PFSK-1 (cell line): ENCODE measurements around the gene SLCO3A1.

ENCODE experiments used
- FOXP2 ChIP-seq: optimal IDR thresholded peaks from 2 replicates; pipeline ENCODE3; 2011; ENCODE audit warnings: borderline replicate concordance, control low read depth, inconsistent platforms; ENCODE audit not compliant: insufficient read depth; ENCODE audit errors: extremely low read length, extremely low read depth
- POLR2AphosphoS5 ChIP-seq: IDR thresholded peaks from 2 replicates; pipeline ENCODE4 v1.6.1; 2012; ENCODE audit warnings: low read depth, mild to moderate bottlenecking, control low read depth, low read length, moderate library complexity
- SIN3A ChIP-seq: IDR thresholded peaks from 2 replicates; pipeline ENCODE4 v1.6.1; 2012; ENCODE audit warnings: mild to moderate bottlenecking, low read length, moderate library complexity, borderline replicate concordance; ENCODE audit not compliant: insufficient read depth
- TAF1 ChIP-seq: IDR thresholded peaks from 2 replicates; pipeline ENCODE4 v1.6.1; 2012; ENCODE audit warnings: low read length, control low read depth, borderline replicate concordance; ENCODE audit not compliant: insufficient read depth
- TF ChIP-seq, protein P1 (sequence below), 2 experiments: IDR thresholded peaks; 2 replicates each; pipeline versions ENCODE4 v1.6.1 to v1.8.0; 2011 to 2012; ENCODE audit warnings: low read depth in 2 of 2, low read length in 2 of 2, control low read depth in 1 of 2, inconsistent platforms in 1 of 2, mild to moderate bottlenecking in 1 of 2, moderate library complexity in 1 of 2; ENCODE audit not compliant: insufficient read depth in 1 of 2

Gene SLCO3A1

GRCh38 chr15:91946075-91946474 is 92.6 kb downstream of the SLCO3A1 start:
- no peak for TF ChIP-seq FOXP2
- TF ChIP-seq TAF1, result no peak
- TF ChIP-seq, protein P1, sequence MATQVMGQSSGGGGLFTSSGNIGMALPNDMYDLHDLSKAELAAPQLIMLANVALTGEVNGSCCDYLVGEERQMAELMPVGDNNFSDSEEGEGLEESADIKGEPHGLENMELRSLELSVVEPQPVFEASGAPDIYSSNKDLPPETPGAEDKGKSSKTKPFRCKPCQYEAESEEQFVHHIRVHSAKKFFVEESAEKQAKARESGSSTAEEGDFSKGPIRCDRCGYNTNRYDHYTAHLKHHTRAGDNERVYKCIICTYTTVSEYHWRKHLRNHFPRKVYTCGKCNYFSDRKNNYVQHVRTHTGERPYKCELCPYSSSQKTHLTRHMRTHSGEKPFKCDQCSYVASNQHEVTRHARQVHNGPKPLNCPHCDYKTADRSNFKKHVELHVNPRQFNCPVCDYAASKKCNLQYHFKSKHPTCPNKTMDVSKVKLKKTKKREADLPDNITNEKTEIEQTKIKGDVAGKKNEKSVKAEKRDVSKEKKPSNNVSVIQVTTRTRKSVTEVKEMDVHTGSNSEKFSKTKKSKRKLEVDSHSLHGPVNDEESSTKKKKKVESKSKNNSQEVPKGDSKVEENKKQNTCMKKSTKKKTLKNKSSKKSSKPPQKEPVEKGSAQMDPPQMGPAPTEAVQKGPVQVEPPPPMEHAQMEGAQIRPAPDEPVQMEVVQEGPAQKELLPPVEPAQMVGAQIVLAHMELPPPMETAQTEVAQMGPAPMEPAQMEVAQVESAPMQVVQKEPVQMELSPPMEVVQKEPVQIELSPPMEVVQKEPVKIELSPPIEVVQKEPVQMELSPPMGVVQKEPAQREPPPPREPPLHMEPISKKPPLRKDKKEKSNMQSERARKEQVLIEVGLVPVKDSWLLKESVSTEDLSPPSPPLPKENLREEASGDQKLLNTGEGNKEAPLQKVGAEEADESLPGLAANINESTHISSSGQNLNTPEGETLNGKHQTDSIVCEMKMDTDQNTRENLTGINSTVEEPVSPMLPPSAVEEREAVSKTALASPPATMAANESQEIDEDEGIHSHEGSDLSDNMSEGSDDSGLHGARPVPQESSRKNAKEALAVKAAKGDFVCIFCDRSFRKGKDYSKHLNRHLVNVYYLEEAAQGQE (IDR thresholded peaks at IDR 0.05; ENCODE audit: insufficient read depth in 1 of 2, low read depth in 2 of 2, low read length in 2 of 2), result no peak
- no peak for TF ChIP-seq SIN3A

DNA sequence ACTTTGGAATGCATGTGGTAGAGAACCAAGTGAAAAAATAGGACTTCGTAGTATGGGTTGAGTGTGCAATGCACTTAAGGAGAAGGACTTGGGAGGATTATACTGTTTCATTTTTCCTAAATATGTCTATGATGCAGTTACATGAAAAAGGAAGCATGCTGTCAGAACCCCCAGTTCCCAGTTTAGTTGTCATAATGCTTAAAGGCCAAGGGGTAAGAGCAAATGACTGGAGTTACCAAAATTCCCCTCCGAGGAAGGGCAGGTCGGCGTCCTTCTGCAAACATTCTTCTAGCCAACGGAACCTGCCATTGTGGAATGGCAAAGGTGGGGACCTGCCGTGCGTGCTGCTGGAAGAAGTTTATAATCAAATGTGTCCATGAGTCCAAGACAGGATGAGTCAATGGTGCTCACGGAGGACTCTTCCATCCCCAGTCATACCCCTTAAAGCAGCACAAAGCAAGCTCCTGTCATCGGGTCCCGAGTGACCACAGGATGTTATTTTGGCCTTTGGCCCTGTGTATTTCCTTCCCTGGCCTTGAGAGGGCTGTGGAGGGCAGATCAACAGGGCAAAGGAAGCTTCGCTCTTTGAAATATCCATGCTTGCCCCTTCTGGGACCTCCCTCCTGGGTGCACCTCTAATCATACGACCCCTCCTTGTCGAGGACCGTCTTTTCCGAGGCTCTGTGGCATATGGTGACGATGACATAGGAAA is 93.2 kb downstream of the SLCO3A1 start:
- TF ChIP-seq, protein P1 (IDR thresholded peaks at IDR 0.05; ENCODE audit: insufficient read depth in 1 of 2, low read depth in 2 of 2, low read length in 2 of 2), result 0 out of 4 replicates have a peak, but pooled peaks of 1 of the 2 experiments have one; percentile 17
- TF ChIP-seq SIN3A, result no peak

GRCh38 chr15:91947293-91947679 is 93.8 kb downstream of the SLCO3A1 start:
- TF ChIP-seq SIN3A (no peak), TAF1 (no peak)

DNA sequence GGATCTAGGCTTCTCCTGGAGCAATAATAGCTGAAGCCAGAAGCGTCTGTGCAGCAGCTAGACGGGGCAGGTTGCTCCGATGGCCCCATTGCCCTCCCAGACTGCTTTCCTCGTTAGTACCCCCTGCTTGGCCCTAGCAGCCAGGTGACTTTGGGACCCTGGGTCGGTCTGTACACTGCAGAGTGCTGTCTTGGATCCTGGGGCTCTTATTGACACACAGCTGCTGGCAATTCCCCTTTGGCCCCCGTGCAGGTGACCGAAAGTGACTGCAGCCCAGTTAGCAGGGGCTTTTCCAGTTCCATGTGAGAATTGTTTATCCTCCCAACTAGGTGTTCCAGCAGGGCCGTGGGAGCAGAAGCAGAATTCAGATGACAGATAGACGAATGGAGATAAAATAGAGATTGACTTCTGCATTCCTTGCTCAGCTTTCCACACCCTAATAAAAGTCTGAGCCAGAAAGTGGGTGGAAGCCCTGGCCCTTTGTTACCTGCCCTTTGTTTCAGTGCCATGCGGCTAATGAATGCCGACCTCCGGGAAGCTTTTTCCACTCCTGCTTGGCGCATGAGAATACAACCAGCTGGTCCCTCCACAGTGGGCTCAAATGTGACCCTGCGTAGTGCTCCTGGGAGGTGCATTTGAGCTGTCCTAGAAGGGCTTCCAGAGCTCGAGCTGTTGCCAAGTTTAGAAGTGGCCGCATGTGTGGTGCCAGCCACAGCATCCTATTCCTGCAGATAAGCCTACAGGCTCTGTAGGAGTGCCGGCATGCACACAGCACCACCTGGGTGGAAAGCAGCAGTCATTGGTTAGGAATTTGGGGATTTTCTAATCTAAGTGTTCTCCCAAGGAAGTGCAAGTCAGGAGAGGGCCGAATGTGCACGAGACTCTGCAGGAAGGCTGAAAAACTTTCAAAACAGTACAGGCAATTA is 94.4 kb downstream of the SLCO3A1 start:
- TF ChIP-seq TAF1 (no peak), FOXP2 (no peak), POLR2AphosphoS5 (no peak), SIN3A (no peak)
- TF ChIP-seq, protein P1 (IDR thresholded peaks at IDR 0.05; ENCODE audit: insufficient read depth in 1 of 2, low read depth in 2 of 2, low read length in 2 of 2), result no peak

GRCh38 chr15:91949361-91949760 is 95.9 kb downstream of the SLCO3A1 start:
- TF ChIP-seq TAF1 (no peak), FOXP2 (no peak), SIN3A (no peak), POLR2AphosphoS5 (no peak)
- TF ChIP-seq, protein P1 (IDR thresholded peaks at IDR 0.05; ENCODE audit: insufficient read depth in 1 of 2, low read depth in 2 of 2, low read length in 2 of 2), result no peak
